ES-I3 (cell line): ENCODE results near the gene RIMBP3B.
"Not testable (repeated sequence)": the region's sequence is repeated elsewhere in the genome, so short reads cannot be mapped to it uniquely, and the experiment has no call there.

Experiments used
- H3K36me3 ChIP-seq: 2 replicates; pipeline ENCODE4 v1.6.1; 2013; ENCODE audit warnings: mild to moderate bottlenecking, low read length, control low read depth, moderate library complexity; ENCODE audit not compliant: insufficient read depth
- H3K4me1 ChIP-seq: 2 replicates; pipeline ENCODE4 v1.6.1; 2013; ENCODE audit warnings: mild to moderate bottlenecking, control low read depth, low read length; ENCODE audit not compliant: insufficient read depth
- H3K9ac ChIP-seq: 2 replicates; pipeline ENCODE4 v1.6.1; 2013; ENCODE audit warnings: low read depth, mild to moderate bottlenecking, low read length, moderate library complexity
- H3K9me3 ChIP-seq: 2 replicates; pipeline ENCODE4 v1.6.1; 2013; ENCODE audit warnings: mild to moderate bottlenecking, low read length, moderate library complexity; ENCODE audit not compliant: control insufficient read depth, insufficient read depth

Gene RIMBP3B

GRCh38 chr22:21401197-21401969, 17.8 kb downstream of the RIMBP3B start:
- not testable (repeated sequence) for H3K9me3 ChIP-seq, H3K9ac ChIP-seq, H3K36me3 ChIP-seq, H3K4me1 ChIP-seq

GRCh38 chr22:21402763-21403314, 19.3 kb downstream of the RIMBP3B start:
- H3K9ac ChIP-seq, H3K36me3 ChIP-seq, H3K4me1 ChIP-seq, H3K9me3 ChIP-seq: not testable (repeated sequence)

GRCh38 chr22:21407139-21407538, 23.6 kb downstream of the RIMBP3B start:
- H3K9me3 ChIP-seq, H3K9ac ChIP-seq, H3K36me3 ChIP-seq, H3K4me1 ChIP-seq: not testable (repeated sequence)

- H3K9ac ChIP-seq, H3K36me3 ChIP-seq, H3K9me3 ChIP-seq, H3K4me1 ChIP-seq: not testable (repeated sequence)
Measured at GRCh38 chr22:21407792-21408191, 24.2 kb downstream of the RIMBP3B start.

GRCh38 chr22:21416375-21416774, 32.8 kb downstream of the RIMBP3B start:
- not testable (repeated sequence) for H3K4me1 ChIP-seq, H3K36me3 ChIP-seq, H3K9ac ChIP-seq, H3K9me3 ChIP-seq

- not testable (repeated sequence) for H3K9me3 ChIP-seq, H3K36me3 ChIP-seq, H3K4me1 ChIP-seq
- peak within 1 kb of the TSS; percentile 36; the same call in 1 of the 2 replicates for H3K9ac ChIP-seq
Measured at GRCh38 chr22:21417227-21417746, 33.7 kb downstream of the RIMBP3B start, which contains the start of gene HIC2. TSS of gene HIC2 (plus strand) at chr22:21417371. CDS start at chr22:21442832, 25,461 bp downstream.

- H3K9me3 ChIP-seq, result not testable (repeated sequence)
- peak overlapping the region; percentile 36; the same call in 1 of the 2 replicates for H3K9ac ChIP-seq
Measured at GRCh38 chr22:21417853-21418252, 34.3 kb downstream of the RIMBP3B start.

GRCh38 chr22:21418974-21419638, 35.6 kb downstream of the RIMBP3B start:
- H3K36me3 ChIP-seq, H3K9me3 ChIP-seq, H3K9ac ChIP-seq, H3K4me1 ChIP-seq: not testable (repeated sequence)

More at GRCh38 chr22:21417853-21418252, 34.3 kb downstream of the RIMBP3B start:
- H3K36me3 ChIP-seq, H3K4me1 ChIP-seq: not testable (repeated sequence)

- H3K36me3 ChIP-seq, H3K9ac ChIP-seq, H3K9me3 ChIP-seq, H3K4me1 ChIP-seq: not testable (repeated sequence)
Measured at GRCh38 chr22:21420180-21420763, 36.7 kb downstream of the RIMBP3B start.

- H3K9me3 ChIP-seq, H3K36me3 ChIP-seq, H3K9ac ChIP-seq, H3K4me1 ChIP-seq: not testable (repeated sequence)
Measured at GRCh38 chr22:21424084-21424709, 40.6 kb downstream of the RIMBP3B start.

GRCh38 chr22:21434378-21435233, 51.1 kb downstream of the RIMBP3B start:
- H3K36me3 ChIP-seq, H3K4me1 ChIP-seq, H3K9ac ChIP-seq, H3K9me3 ChIP-seq: not testable (repeated sequence)

GRCh38 chr22:21435998-21436810, 52.7 kb downstream of the RIMBP3B start:
- not testable (repeated sequence) for H3K36me3 ChIP-seq, H3K9me3 ChIP-seq, H3K4me1 ChIP-seq, H3K9ac ChIP-seq

- H3K36me3 ChIP-seq, H3K9me3 ChIP-seq, H3K4me1 ChIP-seq, H3K9ac ChIP-seq: not testable (repeated sequence)
Measured at GRCh38 chr22:21438013-21438412, 54.5 kb downstream of the RIMBP3B start.
